Stimulated activated naive CD4-positive, alpha-beta T cell treated with Interleukin-2 at 50 U/mL for 16 hours (primary cell): ENCODE data around the gene TRIM8.

Source experiments
- DNase-seq: peaks from one replicate; lab custom pipeline; 2025; lab: John Stamatoyannopoulos, UW

Gene TRIM8

GRCh38 chr10:102701796-102702195, 57.5 kb downstream of the TRIM8 start:
- DNase-seq, result no peak

- DNase-seq, result no peak
These were observed 58.5 kb downstream of the TRIM8 start for GRCh38 chr10:102702742-102703141.

GRCh38 chr10:102704915-102705314, 60.6 kb downstream of the TRIM8 start:
- DNase-seq, result no peak

GRCh38 chr10:102705531-102705930, 61.3 kb downstream of the TRIM8 start:
- DNase-seq, result no peak
